ENCODE data around the gene ROMO1.
A peak's percentile ranks its signal among the peaks of the same experiment; 100 is the strongest.
"Not testable (repeated sequence)": the region's sequence is repeated elsewhere in the genome, so short reads cannot be mapped to it uniquely, and the experiment has no call there.

Gene ROMO1

DNA sequence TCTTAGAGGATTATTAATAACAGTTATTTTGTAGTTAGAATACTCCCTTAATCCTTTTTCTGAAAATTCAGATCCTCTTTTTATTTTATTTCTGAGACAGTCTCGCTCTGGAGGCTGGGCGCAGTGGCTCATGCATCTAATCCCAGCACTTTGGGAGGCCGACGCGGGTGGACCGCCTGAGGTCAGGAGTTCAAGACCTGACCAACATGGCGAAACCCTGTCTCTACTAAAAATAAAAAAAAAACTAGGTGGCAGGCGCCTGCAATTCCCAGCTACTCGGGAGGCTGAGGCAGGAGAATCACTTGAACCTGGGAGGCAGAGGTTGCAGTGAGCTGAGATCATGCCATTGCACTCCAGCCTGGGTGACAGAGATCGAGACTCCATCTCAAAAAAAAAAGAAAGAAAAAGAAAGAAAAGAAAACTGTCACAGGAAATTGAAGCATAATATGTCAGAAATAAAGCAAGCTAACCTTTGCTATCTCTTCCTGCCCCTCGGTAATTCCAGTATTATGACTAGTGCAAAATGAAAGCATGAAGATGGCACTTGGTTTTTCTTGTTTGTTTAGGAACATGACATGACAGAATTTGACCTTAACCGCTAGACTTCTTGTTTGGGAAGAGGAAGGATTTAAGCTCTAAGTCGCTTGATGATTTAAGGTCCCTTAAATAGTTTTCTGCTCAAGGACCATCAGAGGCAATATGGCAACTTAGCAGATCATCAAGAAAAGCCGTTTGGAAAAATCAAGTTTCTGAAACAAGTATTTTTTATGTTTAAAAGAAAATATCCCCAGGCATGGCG lies 44.7 kb downstream of the ROMO1 start:
- H3K4me3 ChIP-seq = peak overlapping the region in 9 of 10 experiments; percentile 57 to 94 (median 70); a peak in 18 of 20 replicates
- H3K9ac ChIP-seq = peak overlapping the region; percentile 97 to 100 (median 100)
- H3K9me3 ChIP-seq (replicated peaks in 1 of 11) = no peaks in the 10 kb centered on the region
- H3K4me1 ChIP-seq = peaks cover 27 to 37% (median 32%) of the 10 kb centered on the region in 10 experiments
- H3K27ac ChIP-seq = peak overlapping the region; percentile 98 to 100 (median 100)
- TF ChIP-seq Cebpa-rat (IDR thresholded peaks at IDR 0.05) = no peak
- no peaks in the 10 kb centered on the region for H3K27me3 ChIP-seq
- peak overlapping the region; percentile 84 to 98 (median 89) for H3K4me2 ChIP-seq
- H3K36me3 ChIP-seq = peaks cover 19 to 23% (median 21%) of the 10 kb centered on the region in 11 experiments
- H4K20me1 ChIP-seq = peaks cover 24 to 26% (median 25%) of the 10 kb centered on the region in 11 experiments

DNA sequence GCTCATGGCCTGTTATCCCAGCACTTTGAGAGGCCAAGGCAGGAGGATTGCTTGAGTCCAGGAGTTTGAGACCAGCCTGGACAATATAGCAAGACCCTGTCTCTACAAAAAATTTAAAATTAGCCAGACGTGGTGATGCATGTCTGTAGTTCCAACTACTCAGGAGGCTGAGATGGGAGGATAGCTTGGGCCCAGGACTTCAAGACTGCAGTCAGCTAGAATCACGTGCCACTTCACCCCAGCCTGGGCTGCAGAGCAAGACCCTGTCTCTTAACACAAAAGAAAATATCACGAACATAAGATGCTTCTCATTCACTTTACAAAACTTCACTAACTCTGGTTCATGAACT lies 45.3 kb downstream of the ROMO1 start:
- H3K4me3 ChIP-seq = peak overlapping the region in 7 of 10 experiments; percentile 57 to 94 (median 68); a peak in 9 of 20 replicates

More for the DNA sequence above, 45.3 kb downstream of the ROMO1 start:
- Histone ChIP-seq H4K20me1 (peaks cover 18 to 20% (median 20%) of the 10 kb centered on the region in 11 experiments), H3K9ac (peak overlapping the region; percentile 97 to 100 (median 100)), H3K4me1 (peaks cover 22 to 31% (median 26%) of the 10 kb centered on the region in 10 experiments), H3K27ac (peak overlapping the region; percentile 98 to 100 (median 100); a peak in 21 of 22 replicates), H3K4me2 (peak overlapping the region; percentile 84 to 98 (median 89)), H3K36me3 (peaks cover 13 to 18% (median 15%) of the 10 kb centered on the region in 11 experiments)
- not testable (repeated sequence) for H3K27me3 ChIP-seq; H3K9me3 ChIP-seq (replicated peaks in 1 of 11)
